Activated T-cell treated with anti-CD3 and anti-CD28 coated beads, Interleukin-2, amount 50 U/mL, for 4 hours (primary cell): ENCODE measurements around the gene CYFIP2. TPM values are rescaled to one million over a fixed set of nuclear protein-coding genes. Genes with fewer than 3 reads are reported as not detected.

ENCODE experiments used
- ATAC-seq, 2 donors: fragments of 200-7000 bp; cut with Tn5 transposase; one replicate each; pipeline ENCODE4 v1.10.0; 2021
- DNase-seq: peaks from one replicate; pipeline ENCODE4 v3.0.0-alpha.2; 2020
- H3K27me3 Mint-ChIP-seq: one replicate; pipeline ENCODE4 v1.8.0; 2021; ENCODE audit warnings: low read depth, mixed read lengths
- H3K36me3 Mint-ChIP-seq: one replicate; pipeline ENCODE4 v1.8.0; 2022; ENCODE audit warnings: mixed read lengths; ENCODE audit not compliant: insufficient read depth
- H3K4me1 Mint-ChIP-seq: one replicate; pipeline ENCODE4 v1.8.0; 2021; ENCODE audit warnings: low read depth, mixed read lengths
- H3K4me3 Mint-ChIP-seq: one replicate; pipeline ENCODE4 v1.8.0; 2021; ENCODE audit warnings: mild to moderate bottlenecking, moderate library complexity, mixed read lengths
- H3K9me3 Mint-ChIP-seq: one replicate; pipeline ENCODE4 v1.8.0; 2021; ENCODE audit warnings: mixed read lengths
- total RNA-seq, 3 donors: library from RNA; stranded (reverse); gene quantifications; one replicate each; pipeline ENCODE4 v1.2.1, GENCODE V29; 2021

Gene CYFIP2
- total RNA-seq, 3 donors from 2014 or later = 160 to 191 (median 175) TPM

DNA sequence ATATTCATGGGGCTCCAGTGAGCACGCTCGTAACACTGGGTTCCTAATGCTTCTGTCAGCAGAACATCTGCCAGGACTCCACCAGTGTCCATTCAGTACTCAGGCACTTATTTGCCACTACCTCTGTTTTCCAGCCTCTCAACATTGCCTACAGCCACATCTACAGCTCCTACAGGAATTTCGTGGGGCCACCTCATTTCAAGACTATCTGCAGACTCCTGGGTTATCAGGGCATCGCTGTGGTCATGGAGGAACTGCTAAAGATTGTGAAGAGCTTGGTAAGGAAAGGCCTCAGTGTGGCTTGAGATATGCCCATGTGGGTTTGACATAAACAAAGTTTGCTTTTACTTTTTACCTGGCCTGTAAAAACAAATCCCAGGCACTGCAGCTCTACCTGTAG is 92.9 kb downstream of the CYFIP2 start:
- no peaks in the 10 kb centered on the region for H3K27me3 Mint-ChIP-seq
- ATAC-seq (no peak), DNase-seq (no peak)
- no peaks in the 10 kb centered on the region for H3K4me1 Mint-ChIP-seq
- no peaks in the 10 kb centered on the region for H3K9me3 Mint-ChIP-seq
- H3K4me3 Mint-ChIP-seq = no peak overlapping the region
- peaks cover 64% of the 10 kb centered on the region for H3K36me3 Mint-ChIP-seq

DNA sequence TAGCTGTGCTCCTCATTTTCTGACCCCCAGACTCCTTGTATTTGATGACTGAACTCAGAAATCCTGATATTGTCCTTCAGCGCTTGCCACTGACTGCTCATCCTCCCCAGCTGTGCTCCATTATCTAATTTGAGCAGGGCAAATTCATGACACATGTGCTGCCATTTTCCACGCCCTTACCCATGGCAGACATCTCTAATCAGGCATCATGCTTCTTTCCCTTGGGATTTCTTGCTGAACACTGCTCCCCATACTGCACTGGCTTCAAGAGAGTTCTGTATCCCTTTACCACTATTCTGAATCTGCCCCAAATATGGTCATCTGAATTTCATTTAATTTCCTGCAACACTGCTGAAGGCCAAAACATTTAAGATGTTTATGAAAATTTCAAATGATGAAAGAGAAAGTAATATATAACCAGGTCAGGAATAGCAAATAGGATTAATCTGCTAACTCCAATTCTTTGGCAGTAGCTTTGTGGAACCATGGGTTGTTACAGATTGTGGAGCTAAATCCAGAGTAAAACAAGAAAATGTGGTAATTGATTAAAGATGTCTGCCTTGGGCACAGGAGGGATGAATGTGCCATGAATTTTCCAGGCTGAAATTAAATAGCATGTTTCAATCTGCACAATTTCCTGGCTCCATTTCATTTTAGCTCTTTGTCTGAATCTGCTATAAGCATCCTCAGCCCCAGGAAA is 93.6 kb downstream of the CYFIP2 start:
- Mint-ChIP-seq H3K4me3 (no peak overlapping the region), H3K4me1 (no peaks in the 10 kb centered on the region), H3K36me3 (peaks cover 65% of the 10 kb centered on the region), H3K27me3 (no peaks in the 10 kb centered on the region), H3K9me3 (no peaks in the 10 kb centered on the region)
- DNase-seq (no peak), ATAC-seq (no peak)

DNA sequence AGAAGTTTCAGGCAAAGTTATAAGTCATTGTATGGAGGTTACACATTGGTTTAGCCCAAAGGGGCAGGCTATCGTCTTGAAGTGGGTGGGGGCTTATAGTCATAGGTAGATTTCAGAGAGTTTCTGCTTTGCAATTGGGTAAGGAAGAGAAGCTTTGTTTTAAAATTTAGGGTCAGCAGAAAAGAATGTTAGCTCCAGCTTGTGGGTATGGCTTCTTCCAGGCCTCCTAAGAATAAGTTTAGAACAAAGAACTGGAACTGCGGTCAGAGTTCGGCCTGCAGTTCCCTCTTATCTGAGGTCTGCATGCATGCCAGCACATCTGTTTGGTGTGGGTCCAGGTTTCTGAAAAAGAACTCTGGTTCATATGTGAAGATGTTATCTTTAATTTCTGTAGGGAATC is 96.1 kb downstream of the CYFIP2 start:
- no peak for ATAC-seq
- H3K9me3 Mint-ChIP-seq = no peaks in the 10 kb centered on the region
- H3K27me3 Mint-ChIP-seq = no peaks in the 10 kb centered on the region
- peaks cover 1% of the 10 kb centered on the region for H3K4me1 Mint-ChIP-seq
- no peak overlapping the region for H3K4me3 Mint-ChIP-seq
- H3K36me3 Mint-ChIP-seq = peaks cover 75% of the 10 kb centered on the region
- no peak for DNase-seq

DNA sequence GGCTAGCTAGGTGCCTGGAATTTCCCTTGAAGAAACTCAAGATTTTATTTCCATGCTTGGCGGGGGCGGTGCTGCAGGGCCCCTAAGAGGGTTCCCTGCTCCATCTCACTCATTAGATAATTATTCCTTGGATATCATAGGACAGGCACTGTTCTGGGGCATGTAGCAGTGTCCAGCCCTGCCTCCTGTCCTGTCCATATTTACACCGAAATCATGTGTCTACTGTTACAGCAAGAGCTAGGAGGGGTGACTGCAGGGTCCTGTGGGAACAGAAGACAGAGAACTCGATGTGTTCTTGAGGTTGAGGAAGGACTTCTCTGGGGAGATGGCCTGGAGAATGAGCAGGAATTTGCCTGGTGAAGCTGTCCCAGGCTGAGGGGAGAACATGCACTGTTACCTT is 96.6 kb downstream of the CYFIP2 start:
- Mint-ChIP-seq H3K9me3 (no peaks in the 10 kb centered on the region), H3K27me3 (no peaks in the 10 kb centered on the region), H3K4me3 (no peak overlapping the region), H3K4me1 (peaks cover 1% of the 10 kb centered on the region), H3K36me3 (peaks cover 74% of the 10 kb centered on the region)
- no peak for DNase-seq
- no peak for ATAC-seq

DNA sequence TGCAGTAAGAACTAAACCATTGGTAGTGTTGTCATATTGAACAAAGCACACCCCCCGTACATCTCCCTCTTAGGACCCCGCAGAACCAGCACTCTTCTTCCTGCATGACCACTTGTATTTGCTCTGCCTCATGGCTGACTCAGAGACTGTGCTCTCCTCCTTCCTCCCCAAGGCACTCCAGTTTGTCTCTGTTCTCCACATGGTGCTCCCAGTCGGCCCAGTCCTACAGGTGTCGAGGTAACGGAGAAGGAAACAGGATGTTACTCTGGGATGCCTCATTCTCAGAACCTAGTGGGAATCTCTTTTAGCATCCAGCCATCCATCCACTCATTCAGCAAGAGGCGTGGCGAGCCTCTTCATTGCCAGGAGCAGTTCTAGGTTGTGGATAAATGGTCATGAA is 97.1 kb downstream of the CYFIP2 start:
- no peak for DNase-seq
- H3K9me3 Mint-ChIP-seq = no peaks in the 10 kb centered on the region
- no peak for ATAC-seq
- H3K27me3 Mint-ChIP-seq = no peaks in the 10 kb centered on the region
- H3K36me3 Mint-ChIP-seq = peaks cover 72% of the 10 kb centered on the region
- H3K4me3 Mint-ChIP-seq = no peak overlapping the region
- H3K4me1 Mint-ChIP-seq = peaks cover 1% of the 10 kb centered on the region

DNA sequence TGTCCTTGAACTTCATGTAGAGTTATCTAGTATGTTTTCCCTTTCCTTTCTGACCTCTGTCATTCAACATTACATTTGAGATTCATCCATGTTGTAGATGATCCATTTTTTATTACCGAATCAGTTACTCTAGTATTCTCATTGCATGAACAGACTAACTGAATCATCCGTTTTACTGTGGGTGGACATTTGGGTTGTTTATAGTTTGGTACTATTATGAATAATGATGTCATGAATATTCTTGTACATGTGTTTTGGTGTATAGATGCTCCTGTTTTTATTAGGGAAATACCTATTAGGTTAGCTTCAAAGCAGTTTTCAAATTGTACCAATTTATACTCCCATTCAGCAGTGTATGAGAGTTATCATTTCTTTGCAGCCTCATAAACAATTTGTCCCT is 99.8 kb downstream of the CYFIP2 start:
- Mint-ChIP-seq H3K4me3 (no peak overlapping the region), H3K36me3 (peaks cover 59% of the 10 kb centered on the region), H3K27me3 (no peaks in the 10 kb centered on the region), H3K4me1 (peaks cover 1% of the 10 kb centered on the region), H3K9me3 (no peaks in the 10 kb centered on the region)
- ATAC-seq = no peak
- no peak for DNase-seq

DNA sequence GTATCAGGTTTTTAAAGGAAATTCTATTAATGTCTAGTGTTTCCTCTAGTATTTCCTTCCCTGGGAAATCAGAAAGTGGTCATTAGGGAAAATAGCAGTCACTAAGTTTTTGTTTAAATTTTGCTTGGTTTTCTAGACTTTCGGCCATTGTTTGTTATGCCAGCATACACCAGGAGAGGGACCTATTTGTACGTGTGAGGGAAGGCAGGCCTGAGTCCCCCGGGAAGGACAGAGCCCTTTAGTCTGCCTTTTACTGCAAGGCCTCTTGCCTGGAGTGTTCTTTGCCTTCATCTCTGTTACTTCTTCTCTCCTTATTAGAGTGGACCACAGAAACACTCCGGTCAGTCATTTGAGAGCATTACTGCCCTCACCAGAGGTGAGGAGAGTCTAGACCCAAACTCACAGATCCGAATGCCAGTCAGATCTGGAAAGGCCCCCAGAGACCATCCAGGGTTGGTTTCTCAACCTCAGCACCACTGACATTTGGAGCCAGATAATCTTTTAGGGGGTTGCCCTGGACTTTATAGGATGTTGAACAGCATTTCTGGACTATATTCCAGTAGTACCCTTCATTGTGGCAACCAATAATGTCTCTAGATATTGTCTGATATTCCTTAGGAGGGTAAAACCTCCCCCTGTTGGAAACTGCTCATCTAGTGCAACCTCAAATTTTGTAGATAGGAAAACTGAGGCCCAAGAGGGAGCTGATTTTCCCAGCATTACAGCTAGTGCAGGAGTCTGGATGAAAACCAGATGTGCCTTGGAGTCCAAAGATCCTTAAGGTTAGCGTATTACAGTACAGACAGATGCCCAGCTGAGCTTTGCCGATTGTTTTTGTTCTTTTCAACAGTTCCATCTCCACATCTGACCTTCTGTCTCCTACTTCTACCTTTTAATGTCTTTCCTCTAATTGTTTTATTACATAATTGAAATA is 101.1 kb downstream of the CYFIP2 start:
- Mint-ChIP-seq H3K36me3 (peaks cover 53% of the 10 kb centered on the region), H3K4me3 (no peak overlapping the region)
- ATAC-seq = no peak

DNA sequence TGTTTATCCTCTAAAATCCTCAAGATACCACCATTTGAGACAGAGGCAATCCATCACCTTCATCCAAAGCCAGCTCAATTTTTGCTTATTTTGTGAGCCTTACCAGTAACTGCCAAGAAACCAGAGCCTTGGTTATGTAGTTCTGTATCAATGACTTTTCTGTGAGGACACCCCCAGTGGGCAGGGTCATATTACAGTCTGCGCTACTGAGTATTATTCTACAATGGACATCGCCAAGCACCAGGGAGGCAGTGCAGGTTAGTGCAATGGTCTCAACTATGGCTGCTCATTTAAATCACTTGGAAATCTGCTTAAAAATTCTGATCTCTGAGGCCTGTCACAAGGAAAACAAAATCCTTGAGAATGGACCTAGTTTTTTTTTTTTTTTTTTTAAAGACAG is 103.6 kb downstream of the CYFIP2 start:
- peaks cover 43% of the 10 kb centered on the region for H3K36me3 Mint-ChIP-seq
- DNase-seq = no peak
- no peaks in the 10 kb centered on the region for H3K27me3 Mint-ChIP-seq
- no peak overlapping the region for H3K4me3 Mint-ChIP-seq
- no peaks in the 10 kb centered on the region for H3K9me3 Mint-ChIP-seq
- no peak for ATAC-seq
- H3K4me1 Mint-ChIP-seq = peaks cover 3% of the 10 kb centered on the region

More for the DNA sequence above, 101.1 kb downstream of the CYFIP2 start:
- H3K4me1 Mint-ChIP-seq = peaks cover 1% of the 10 kb centered on the region
- DNase-seq = no peak
- H3K9me3 Mint-ChIP-seq = no peaks in the 10 kb centered on the region
- H3K27me3 Mint-ChIP-seq = no peaks in the 10 kb centered on the region

DNA sequence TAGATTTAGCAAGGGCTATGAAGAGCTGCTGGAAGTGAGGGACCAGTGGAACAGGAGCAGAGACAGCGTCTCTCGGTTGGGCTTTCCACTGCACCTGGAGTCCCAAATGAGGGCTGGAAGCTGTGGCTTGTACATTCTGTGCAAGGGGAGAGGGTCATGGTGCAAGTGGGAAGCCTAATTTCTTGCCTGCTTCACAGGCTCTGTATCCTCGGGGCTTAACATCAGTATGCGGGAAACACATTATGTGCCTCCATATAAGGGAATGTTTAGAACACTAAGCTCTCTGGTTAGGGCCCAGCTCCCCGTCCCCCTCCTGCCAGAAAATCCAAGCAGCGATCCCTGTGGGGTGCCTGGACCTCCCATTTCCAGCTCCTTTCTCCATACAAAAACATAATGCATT is 105.0 kb downstream of the CYFIP2 start:
- peaks cover 35% of the 10 kb centered on the region for H3K36me3 Mint-ChIP-seq
- ATAC-seq (no peak), DNase-seq (no peak)
- peaks cover 3% of the 10 kb centered on the region for H3K4me1 Mint-ChIP-seq
- H3K9me3 Mint-ChIP-seq = no peaks in the 10 kb centered on the region
- H3K4me3 Mint-ChIP-seq = no peak overlapping the region
- no peaks in the 10 kb centered on the region for H3K27me3 Mint-ChIP-seq

DNA sequence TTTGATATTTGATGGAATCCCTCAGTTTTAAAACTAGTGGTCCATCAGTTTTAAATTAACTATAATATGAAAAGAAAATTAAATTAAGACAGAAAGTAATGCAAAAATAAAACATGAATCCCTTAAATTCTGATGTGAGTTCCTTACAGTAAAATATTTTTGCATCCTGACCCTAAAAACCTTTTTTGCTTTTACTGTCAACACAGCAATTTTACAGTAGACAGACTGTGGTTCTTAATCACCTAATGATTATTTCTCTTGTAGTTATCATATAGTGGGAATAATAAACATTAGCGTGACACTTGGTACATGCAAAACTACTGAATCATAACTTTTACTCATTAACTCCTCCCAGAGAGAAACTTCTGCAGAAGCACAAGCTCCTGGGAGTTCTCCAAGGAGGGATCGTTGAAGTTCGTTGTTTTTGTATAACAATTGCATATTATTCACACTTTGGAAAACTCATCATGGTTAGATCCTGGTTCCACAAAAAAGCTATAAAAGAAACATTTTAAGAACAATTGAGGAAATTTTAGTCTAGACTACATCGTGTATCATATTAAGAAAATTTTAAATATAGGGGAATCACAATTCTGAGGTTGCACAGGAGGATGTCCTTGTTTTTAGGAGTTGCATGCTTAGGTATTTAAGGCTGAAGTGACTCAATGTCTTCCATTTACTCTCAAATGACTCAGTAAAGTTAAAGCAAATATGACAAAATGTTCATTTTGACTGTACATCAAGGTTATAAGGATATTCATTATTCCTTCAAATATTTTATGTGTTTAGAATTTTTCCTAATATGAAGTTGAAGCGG is 105.9 kb downstream of the CYFIP2 start:
- DNase-seq = no peak
- no peak for ATAC-seq
- peaks cover 6% of the 10 kb centered on the region for H3K4me1 Mint-ChIP-seq
- H3K9me3 Mint-ChIP-seq = no peaks in the 10 kb centered on the region
- no peaks in the 10 kb centered on the region for H3K27me3 Mint-ChIP-seq
- no peak overlapping the region for H3K4me3 Mint-ChIP-seq
- H3K36me3 Mint-ChIP-seq = peaks cover 36% of the 10 kb centered on the region

DNA sequence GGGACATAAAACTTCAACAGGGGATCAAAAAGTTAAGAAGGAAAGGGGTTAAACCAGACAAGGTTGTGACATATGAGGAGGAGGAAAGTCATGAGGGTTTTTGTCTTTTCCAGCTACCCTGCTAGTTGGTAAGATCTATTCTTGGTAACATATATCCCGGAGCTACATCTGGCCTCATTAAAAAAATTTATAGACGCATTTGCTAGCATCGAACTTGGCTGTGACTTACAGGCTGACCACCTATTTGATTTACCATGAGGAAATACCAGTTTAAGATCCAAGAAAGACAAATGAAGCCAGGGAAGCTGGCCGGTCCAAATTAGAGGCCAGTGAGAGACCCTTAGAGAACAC is 106.5 kb downstream of the CYFIP2 start:
- Mint-ChIP-seq H3K4me3 (no peak overlapping the region), H3K36me3 (peaks cover 42% of the 10 kb centered on the region), H3K9me3 (no peaks in the 10 kb centered on the region), H3K4me1 (peaks cover 11% of the 10 kb centered on the region), H3K27me3 (no peaks in the 10 kb centered on the region)
- ATAC-seq = no peak
- no peak for DNase-seq

DNA sequence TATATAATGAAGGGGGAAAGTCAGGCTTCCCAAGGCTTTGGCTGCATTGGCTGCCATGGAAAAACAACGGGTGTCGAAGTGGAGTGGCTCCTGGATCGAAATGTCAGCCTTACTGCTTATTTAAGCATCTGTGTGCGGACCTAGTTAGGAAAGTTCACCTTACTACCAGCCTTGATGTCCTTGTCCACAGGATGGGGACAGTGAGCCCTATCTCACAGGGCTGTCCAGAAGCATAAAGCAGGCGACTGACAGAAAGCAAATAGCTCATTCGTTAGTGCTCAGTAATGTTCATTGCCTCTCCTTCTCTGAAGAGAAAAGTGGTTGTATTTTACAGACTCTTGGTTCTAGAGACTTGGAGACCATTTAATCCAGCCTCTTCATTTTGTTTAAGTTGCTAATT is 112.6 kb downstream of the CYFIP2 start:
- DNase-seq = no peak
- H3K4me1 Mint-ChIP-seq = peaks cover 14% of the 10 kb centered on the region
- ATAC-seq = no peak
- no peaks in the 10 kb centered on the region for H3K27me3 Mint-ChIP-seq
- H3K36me3 Mint-ChIP-seq = peaks cover 45% of the 10 kb centered on the region
- H3K9me3 Mint-ChIP-seq = no peaks in the 10 kb centered on the region
- no peak overlapping the region for H3K4me3 Mint-ChIP-seq

DNA sequence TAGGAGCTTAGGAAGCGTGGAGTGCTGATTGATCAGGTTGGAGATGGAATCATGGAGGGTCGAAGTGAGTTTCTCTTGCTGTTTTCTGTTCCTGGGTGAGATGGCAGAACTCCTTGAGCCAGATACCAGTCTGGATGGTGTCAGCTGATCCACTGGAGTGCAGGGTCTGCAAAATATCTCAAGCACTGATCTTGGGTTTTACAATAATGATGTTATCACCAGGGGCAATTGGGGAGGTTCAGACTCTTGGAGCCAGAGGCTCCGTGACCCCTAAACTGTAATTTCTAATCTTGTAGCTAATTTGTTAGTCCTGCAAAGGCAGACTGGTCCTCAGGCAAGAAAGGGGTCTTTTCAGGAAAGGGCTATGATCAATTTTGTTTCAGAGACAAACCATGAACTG is 114.1 kb downstream of the CYFIP2 start:
- H3K36me3 Mint-ChIP-seq = peaks cover 52% of the 10 kb centered on the region

DNA sequence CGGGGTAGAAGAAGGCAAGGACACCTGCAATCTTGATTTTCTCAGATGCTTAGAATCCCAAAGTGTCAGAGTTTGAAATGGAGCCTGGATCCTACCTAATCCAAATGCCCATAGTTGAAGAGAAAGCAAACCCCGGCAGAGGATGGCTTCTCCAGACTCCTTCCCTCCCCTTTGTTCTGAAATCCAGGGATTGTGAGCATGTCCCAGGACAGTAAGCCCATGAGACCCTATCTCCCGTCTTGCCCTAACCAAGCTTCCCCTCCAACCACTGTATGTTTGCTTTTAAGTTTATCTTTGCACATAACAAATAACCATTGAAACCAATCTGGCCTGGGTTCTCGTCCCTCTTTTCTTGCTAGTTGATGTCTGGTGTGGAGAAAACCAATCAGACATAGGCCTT is 115.8 kb downstream of the CYFIP2 start:
- ATAC-seq = no peak
- H3K4me1 Mint-ChIP-seq = peaks cover 9% of the 10 kb centered on the region
- H3K27me3 Mint-ChIP-seq = no peaks in the 10 kb centered on the region
- peaks cover 48% of the 10 kb centered on the region for H3K36me3 Mint-ChIP-seq
- no peak overlapping the region for H3K4me3 Mint-ChIP-seq
- no peaks in the 10 kb centered on the region for H3K9me3 Mint-ChIP-seq
- no peak for DNase-seq

More for the DNA sequence above, 114.1 kb downstream of the CYFIP2 start:
- ATAC-seq (no peak), DNase-seq (no peak)
- Mint-ChIP-seq H3K4me3 (no peak overlapping the region), H3K9me3 (no peaks in the 10 kb centered on the region), H3K4me1 (peaks cover 14% of the 10 kb centered on the region), H3K27me3 (no peaks in the 10 kb centered on the region)
